Non-pigmented ciliary epithelial cell (primary cell): Measurements from ENCODE around the gene CERT1.
"Not testable (repeated sequence)": the region's sequence is repeated elsewhere in the genome, so short reads cannot be mapped to it uniquely, and the experiment has no call there.

ENCODE experiments used
- DNase-seq: peaks from one replicate; pipeline ENCODE4 v3.0.0-alpha.2; 2010; ENCODE audit warnings: low read depth

Gene CERT1

GRCh38 chr5:75522542-75522941, 11.1 kb upstream of the CERT1 start:
- no peak for DNase-seq

DNA sequence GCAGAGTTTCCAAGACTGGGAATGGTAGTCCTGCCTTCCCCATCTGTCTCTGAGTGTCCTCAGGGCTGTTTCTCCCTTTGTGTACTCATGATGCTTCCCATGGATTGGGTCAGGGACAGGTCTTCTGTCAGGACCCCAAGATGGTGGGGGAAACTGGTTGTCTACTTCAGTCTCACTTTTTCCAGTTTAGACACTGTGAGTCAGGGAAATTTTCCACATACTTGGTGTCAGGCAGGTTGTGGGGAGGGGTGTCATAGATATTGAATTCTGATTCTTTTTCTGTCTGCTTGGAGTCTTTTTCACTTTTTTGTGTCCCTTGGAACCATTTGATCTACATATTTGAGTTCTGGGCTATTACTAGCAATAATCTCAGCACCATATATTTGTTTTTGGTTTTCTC, 10.6 kb upstream of the CERT1 start:
- DNase-seq, result no peak

DNA sequence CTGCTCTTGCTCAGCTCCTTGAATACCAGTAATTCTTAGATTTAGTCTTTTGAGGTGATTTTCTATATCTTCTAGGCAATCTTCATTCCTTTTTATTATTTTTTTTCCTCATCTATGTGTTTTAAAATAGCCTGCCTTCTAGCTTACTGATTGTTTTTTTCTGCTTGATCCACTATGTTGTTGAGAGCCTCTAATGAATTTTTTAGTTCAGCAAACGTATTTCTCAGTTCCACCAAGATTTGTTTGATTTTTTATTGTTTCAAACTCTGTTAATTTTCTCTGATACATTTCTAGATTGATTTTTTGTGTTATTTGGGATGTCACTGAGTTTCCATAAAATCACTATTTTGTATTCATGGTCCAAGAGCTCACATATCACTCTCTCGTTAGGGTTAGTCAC, 9.8 kb upstream of the CERT1 start:
- no peak for DNase-seq

DNA sequence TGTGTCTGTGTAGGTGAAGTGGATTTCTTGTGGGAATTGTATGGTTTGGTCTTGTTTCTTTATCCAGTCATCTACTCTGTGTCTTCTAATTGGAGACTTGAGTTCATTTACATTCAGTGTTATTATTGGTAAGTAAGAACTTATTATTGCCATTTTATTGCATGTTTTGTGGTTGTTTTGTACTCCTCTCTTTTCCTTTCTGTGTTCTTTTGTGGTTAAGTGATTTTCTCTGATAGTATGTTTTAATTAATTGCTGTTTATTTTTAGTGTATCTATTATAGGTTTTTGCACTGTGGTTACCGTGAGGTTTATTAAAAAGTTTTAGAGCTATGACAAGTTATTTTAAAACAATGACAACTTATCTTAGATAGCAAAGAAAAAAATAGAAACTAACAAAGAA, 8.3 kb upstream of the CERT1 start:
- no peak for DNase-seq

DNA sequence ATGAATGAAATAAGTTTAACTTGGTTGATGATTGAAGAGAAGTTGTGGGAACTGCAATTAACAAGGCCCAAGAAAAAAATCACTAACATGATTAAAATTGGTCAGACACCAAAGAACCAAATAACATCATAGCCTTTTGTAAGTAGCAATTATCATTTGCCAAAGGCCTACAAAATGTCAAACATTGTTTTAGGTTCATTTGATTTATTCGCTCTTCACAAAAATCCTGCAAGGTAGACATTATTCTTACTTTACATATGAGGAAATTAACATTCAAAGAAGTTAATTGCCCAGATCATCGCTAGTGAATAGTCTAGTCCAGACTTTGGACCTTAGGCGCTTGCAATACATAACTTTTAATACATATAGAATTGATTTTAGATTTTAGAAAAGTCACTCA, 2.9 kb upstream of the CERT1 start:
- no peak for DNase-seq

DNA sequence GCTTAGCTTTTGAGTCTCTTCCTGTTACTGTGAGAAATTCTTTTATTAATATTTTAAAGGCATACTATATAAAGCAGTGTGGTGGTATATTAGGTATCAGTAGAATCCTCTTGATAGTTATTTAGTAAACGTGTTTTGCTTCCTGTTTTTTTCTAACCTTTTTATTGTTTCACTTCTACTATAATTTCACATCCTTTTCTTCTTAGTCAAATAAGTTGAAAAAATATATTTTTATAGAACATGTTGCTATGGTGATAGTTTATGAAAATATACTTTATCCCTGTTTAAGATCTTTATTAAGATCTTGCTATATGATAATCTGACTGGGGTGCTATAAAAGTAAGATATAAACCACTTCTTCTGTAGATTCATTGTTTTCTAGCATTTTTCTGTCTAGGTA, 2.4 kb upstream of the CERT1 start:
- no peak for DNase-seq

- DNase-seq, result no peak
Observed at GRCh38 chr5:75512383-75513074, 1.1 kb upstream of the CERT1 start.

- DNase-seq, result no peak
Observed at GRCh38 chr5:75510836-75511434, 494 bp downstream of the CERT1 start.

DNA sequence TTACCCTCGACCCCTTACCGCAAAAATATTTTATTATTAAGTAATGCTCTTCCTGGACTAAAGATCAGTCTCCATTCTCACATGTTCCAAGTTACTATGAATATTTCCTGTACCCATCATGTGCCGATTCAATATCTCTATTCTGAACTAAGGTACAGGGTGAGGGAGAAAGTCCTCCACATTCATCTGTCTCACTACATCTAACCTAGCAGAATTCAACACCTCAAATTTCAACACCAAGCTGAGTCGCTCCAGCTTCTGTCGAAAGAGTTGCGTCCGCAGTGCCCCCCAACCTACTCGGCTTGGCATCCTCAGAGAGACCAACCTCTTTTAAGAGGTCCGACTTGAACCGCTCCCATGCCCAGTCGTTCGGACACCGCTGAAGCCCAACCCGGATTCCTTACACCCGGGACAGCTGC, 1.0 kb downstream of the CERT1 start:
- DNase-seq, result no peak

DNA sequence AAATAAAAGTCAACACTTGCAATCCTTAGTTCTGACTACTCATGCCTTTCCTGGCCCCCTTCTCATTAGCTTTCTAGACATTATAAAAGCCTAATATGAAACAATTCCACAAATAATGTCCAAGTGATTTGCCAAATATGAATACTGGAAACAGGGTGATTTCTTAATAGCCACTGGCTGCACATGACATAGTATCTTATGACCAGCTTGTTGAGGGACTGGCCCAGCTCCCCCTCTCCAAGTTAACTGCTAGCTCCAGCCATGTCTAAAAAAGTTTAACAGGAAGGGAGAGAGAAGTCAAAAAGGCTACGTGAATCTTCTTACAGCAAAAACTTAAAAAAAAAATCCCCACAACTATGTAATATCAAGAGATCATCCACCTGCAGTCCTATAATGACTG, 1.5 kb downstream of the CERT1 start:
- peak; percentile 6 for DNase-seq

GRCh38 chr5:75509546-75509945, 1.9 kb downstream of the CERT1 start:
- no peak for DNase-seq

GRCh38 chr5:75507841-75508240, 3.6 kb downstream of the CERT1 start:
- DNase-seq, result no peak

GRCh38 chr5:75505112-75505511, 6.3 kb downstream of the CERT1 start:
- DNase-seq, result not testable (repeated sequence)

- DNase-seq, result not testable (repeated sequence)
Observed at GRCh38 chr5:75498875-75499274, 12.6 kb downstream of the CERT1 start.

GRCh38 chr5:75498208-75498777, 13.1 kb downstream of the CERT1 start:
- no peak for DNase-seq

DNA sequence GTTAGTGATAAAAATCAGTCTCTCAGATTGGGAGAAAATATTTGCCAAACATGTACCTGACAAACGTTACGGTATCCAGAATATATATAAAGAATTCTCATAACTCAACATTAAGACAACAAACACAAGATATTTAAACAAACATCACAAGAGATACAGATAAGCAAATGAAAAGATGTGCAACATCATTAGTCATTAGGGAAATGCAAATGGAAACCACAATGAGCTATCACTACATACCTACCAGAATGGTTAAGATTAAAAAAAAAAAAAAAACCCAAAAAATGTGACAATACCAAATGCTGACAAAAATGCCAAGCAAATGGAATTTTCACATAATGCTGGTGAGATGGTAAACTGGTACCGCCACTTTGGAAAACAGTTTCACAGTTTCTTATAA, 15.4 kb downstream of the CERT1 start:
- DNase-seq, result no peak

DNA sequence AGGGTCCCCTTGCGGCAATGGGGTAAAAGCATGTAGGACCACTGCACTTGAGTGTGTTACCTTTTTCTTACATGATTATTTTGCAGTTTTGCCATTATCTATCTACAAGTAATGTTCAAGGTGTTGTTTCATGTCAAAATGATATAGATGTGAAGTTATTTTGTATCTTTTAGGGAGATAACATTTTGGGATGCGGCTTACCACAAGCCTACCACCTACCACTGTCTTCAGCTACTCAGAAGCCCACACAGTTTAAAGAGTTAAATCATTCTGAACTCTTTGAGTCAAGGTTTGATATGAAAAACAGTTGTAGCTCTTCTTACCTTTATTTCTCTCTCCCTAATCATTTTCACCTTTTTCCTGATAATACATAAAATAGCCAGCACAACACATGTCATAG, 19.8 kb downstream of the CERT1 start:
- no peak for DNase-seq

GRCh38 chr5:75489847-75490246, 21.6 kb downstream of the CERT1 start:
- DNase-seq, result not testable (repeated sequence)

- no peak for DNase-seq
Observed at GRCh38 chr5:75484605-75485004, 26.8 kb downstream of the CERT1 start.

DNA sequence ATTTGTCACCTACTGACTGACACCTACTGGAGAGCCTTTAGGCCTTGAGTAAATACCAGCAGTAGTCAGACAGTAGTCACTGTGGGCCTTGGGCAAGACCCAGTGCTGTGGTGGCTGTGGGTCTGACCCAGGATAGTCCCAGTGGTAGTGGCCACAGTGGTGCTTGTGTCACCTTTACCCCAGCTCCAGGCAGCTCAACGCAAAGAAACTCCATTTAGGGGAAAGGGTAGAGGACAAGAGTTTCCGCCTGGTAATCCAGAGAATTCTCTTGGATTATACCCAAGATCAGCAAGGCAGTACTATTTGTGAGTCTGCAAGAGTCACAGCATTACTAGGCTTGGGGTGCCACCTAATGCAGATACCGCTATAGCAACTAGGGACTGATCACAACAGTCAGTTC, 28.9 kb downstream of the CERT1 start:
- DNase-seq, result no peak

- no peak for DNase-seq
Observed at GRCh38 chr5:75481024-75481423, 30.4 kb downstream of the CERT1 start.

DNA sequence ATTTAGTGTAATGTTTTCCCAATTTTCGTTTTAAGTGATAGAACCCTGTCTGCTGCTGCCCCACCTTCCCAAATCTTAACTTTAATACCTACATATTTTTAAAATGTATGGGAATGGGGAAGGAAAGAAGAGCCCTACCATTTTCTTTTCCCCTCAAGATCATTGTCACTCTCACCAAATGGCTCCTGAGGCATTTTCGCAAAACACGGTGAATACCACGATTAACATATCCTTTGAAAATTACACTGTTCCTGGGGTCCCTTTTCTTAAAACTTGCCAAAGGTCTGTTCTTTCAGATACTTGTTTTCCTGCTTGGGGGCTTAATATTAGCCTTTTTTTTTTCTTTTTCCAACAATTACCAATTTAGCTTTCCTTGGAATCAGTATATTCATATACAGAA, 36.1 kb downstream of the CERT1 start:
- no peak for DNase-seq

- no peak for DNase-seq
Observed at GRCh38 chr5:75473463-75473862, 38.0 kb downstream of the CERT1 start.

DNA sequence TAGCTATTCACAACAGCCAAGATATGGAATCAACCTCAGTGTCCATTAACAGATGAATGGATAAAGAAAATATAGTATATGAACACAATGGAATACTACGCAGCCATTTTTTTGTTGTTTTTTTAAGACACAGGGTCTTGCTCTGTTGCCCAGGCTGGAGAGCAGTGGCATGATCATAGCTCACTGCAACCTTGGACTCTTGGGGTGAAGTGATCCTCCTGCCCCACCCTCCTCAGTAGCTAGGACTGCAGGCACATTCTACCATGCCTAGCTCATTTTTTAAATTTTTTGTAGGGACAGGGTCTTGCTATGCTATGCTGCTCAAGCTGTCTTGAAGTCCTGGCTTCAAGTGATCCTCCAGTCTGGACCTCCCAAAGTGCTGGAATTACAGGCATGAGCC, 38.5 kb downstream of the CERT1 start:
- DNase-seq, result no peak
